Heart left ventricle (tissue), 13 donors: Measurements from ENCODE around the gene EI24.

ENCODE experiments used
- CTCF ChIP-seq, 12 donors: fragments of 200-600 bp; sonication (generic) in 4 of 12; IDR thresholded peaks; one replicate each; pipeline versions ENCODE4 v1.5.0 to v1.8.0; 2018 to 2022; ENCODE audit warnings: antibody characterized with exemption in 12 of 12, mild to moderate bottlenecking in 5 of 12
- POLR2A ChIP-seq, 2 donors: fragments of 450-650 bp; IDR thresholded peaks; one replicate each; pipeline ENCODE4 v1.6.1; 2017; ENCODE audit warnings: antibody characterized with exemption in 2 of 2, mild to moderate bottlenecking in 2 of 2, moderate library complexity in 2 of 2
- donor health status: ischemic (EF 13 %, LVEDD 7.1; RV severe dilation, severe dysfunction).
- donor health status: DM: no; HTN: yes; CAD: no.
- donor health status: DM: no; HTN: no; CAD: no.
- donor health status: ischemic (EF 25% LVEDD 6.9; RV normal size, moderate dysfunction).
- donor health status: ischemic (EF 25% LVEDD 5.7; RV mildly dilated, moderate dysfunction).
- donor health status: ischemic (EF 35%, LVEDD 5.7; RV mildly dilated, moderate dysfunction).
- donor health status: nonischemic (EF 11% LVEDD 7.7; RV severe dilation, severe dysfunction).
- donor health status: DM: yes; HTN: yes; CAD: no.
- donor health status: PGD.
- donor health status: ischemic (EF 29% LVEDD 5.4; RV normal size, mild dysfunction).
- donor health status: nonischemic (EF 23%, LVEDD 6.1; RV moderate dilation, normal function).

GRCh38 chr11:125572916-125573315 is 3.6 kb downstream of the EI24 start:
- TF ChIP-seq CTCF (IDR thresholded peaks at IDR 0.05) (no peak), POLR2A (IDR thresholded peaks at IDR 0.05) (no peak)
